Measurements from ENCODE around the gene COL11A1. TPM values are rescaled to one million over a fixed set of nuclear protein-coding genes. Genes with fewer than 3 reads are reported as not detected.

The COL11A1 gene
- total and polyA plus RNA-seq, 2 of the 4 experiments (the other 2 are of a cell fraction), result 4.6 to 5.2 TPM

- H2BK120ac ChIP-seq (ENCODE audit: low read depth, low read length), result no peak overlapping the region
- no peak overlapping the region for H2AFZ ChIP-seq (replicated peaks; ENCODE audit: low read length, poor library complexity)
- dilution Hi-C loops (cut with HindIII; ENCODE audit: low sequenced_read_pairs, unreplicated experiment), result no loop called here
- no peak overlapping the region for H2BK5ac ChIP-seq (ENCODE audit: low read depth, low read length, poor library complexity, severe bottlenecking)
- no peaks in the 10 kb centered on the region for H3K27me3 ChIP-seq (ENCODE audit: control insufficient read depth, insufficient read depth, low read length)
- ChIA-PET CTCF (no interaction called here), POLR2A (ENCODE audit: unreplicated experiment) (no interaction called here)
- H3K4me3 ChIP-seq (ENCODE audit: insufficient read depth, low read depth, low read length), result no peak overlapping the region
- 0 out of 3 replicates have a peak overlapping the region, but pooled peaks have one; percentile 7 for H2BK15ac ChIP-seq (ENCODE audit: low read depth, low read length)
- no peak overlapping the region for H3K56ac ChIP-seq (ENCODE audit: extremely low read depth, insufficient read depth, low read length)
- no peaks in the 10 kb centered on the region for H3K36me3 ChIP-seq (ENCODE audit: control insufficient read depth, insufficient read depth, low read length)
- BruUV-seq (replicated peaks), result no TSS peak
- no peak overlapping the region for H4K91ac ChIP-seq (ENCODE audit: insufficient read depth, low read depth, low read length)
- peak overlapping the region; percentile 7; the same call in 1 of the 2 replicates for H3K14ac ChIP-seq (replicated peaks; ENCODE audit: low read depth, low read length)
- no peak overlapping the region for H3K9ac ChIP-seq (ENCODE audit: low read depth, low read length)
- H3K18ac ChIP-seq (ENCODE audit: low read depth, low read length), result no peak overlapping the region
- H3K9me3 ChIP-seq (ENCODE audit: control insufficient read depth, insufficient read depth, low read length), result no peaks in the 10 kb centered on the region
- no peak overlapping the region for H4K8ac ChIP-seq (ENCODE audit: low read depth in 2 of 2, low read length in 2 of 2)
- H3K4me1 ChIP-seq (ENCODE audit: control insufficient read depth, insufficient read depth, low read length), result peaks cover 3% of the 10 kb centered on the region; the same call in 1 of the 2 replicates
- DNase-seq (no peak), ATAC-seq (ENCODE audit: low read depth) (no peak)
- no CpG with 5 or more reads among the region's 5 CpGs for WGBS, 2 experiments (ENCODE audit: extremely low coverage in 2 of 2, insufficient read length in 1 of 2)
- no peak overlapping the region for H3K23ac ChIP-seq (ENCODE audit: low read depth, low read length)
- H2BK20ac ChIP-seq (ENCODE audit: low read depth, low read length), result peak overlapping the region; percentile 53; the same call in 1 of the 2 replicates
- no peak overlapping the region for H3K4ac ChIP-seq (ENCODE audit: low read depth, low read length)
- H2AK5ac ChIP-seq (ENCODE audit: low read depth, low read length), result no peak overlapping the region
- H3K9me1 ChIP-seq (ENCODE audit: insufficient read depth, low read length), result peaks cover 3% of the 10 kb centered on the region
- in situ Hi-C loops (cut with MboI; ENCODE audit: low sequenced_read_pairs), result no loop called here
- H4K20me1 ChIP-seq (ENCODE audit: insufficient read depth, low read length), result no peaks in the 10 kb centered on the region
- TF ChIP-seq MAFK (IDR thresholded peaks at IDR 0.05; ENCODE audit: low read depth, low read length) (no peak), POLR2A (IDR thresholded peaks at IDR 0.05; ENCODE audit: low read depth, low read length) (no peak), CEBPB (IDR thresholded peaks at IDR 0.05; ENCODE audit: low read depth, low read length) (no peak), BHLHE40 (IDR thresholded peaks at IDR 0.05; ENCODE audit: low read depth, low read length) (no peak), MXI1 (IDR thresholded peaks at IDR 0.05; ENCODE audit: borderline replicate concordance, low read depth, low read length) (no peak)
- H2AK9ac ChIP-seq (replicated peaks; ENCODE audit: low read depth, low read length, poor library complexity), result no peak overlapping the region
- H3K4me2 ChIP-seq (ENCODE audit: low read depth, low read length), result no peak overlapping the region
- H3K79me1 ChIP-seq (ENCODE audit: low read depth in 1 of 2, low read length in 2 of 2), result no peaks in the 10 kb centered on the region
- no peak overlapping the region for H4K5ac ChIP-seq (ENCODE audit: low read depth, low read length)
- intact Hi-C loops (cut with micrococcal nuclease), result no loop called here
- H3K27ac ChIP-seq (ENCODE audit: insufficient read depth, low read length), result no peak overlapping the region
Measured at GRCh38 chr1:102896286-102896685, 212.0 kb downstream of the COL11A1 start.

All from IMR-90 (cell line).